Endothelial cell of umbilical vein (primary cell): ENCODE data around the gene LRP1. TPM values are rescaled to one million over a fixed set of nuclear protein-coding genes. Genes with fewer than 3 reads are reported as not detected.

Source experiments
- BruUV-seq: library from RNA; stranded (reverse); fragments of 400-500 nt; replicated peaks from 2 replicates; lab custom pipeline; 2021; lab: Mats Ljungman, UMichigan
- CTCF ChIA-PET: fragments of 300-600, 350-600 bp; sonication (Branson Sonifier 250); formaldehyde crosslinking; loops from one replicate; lab custom pipeline; 2021; ENCODE audit warnings: antibody characterized with exemption, inconsistent platforms; lab: Charles Lee
- POLR2A ChIA-PET: fragments of 300-600, 350-600 bp; sonication (Branson Sonifier 250); formaldehyde crosslinking; loops from one replicate; lab custom pipeline; 2021; ENCODE audit warnings: antibody characterized with exemption, inconsistent platforms; lab: Charles Lee
- DNase-seq: peaks from one replicate; pipeline ENCODE4 v3.0.0-alpha.2; 2011; ENCODE audit warnings: low read depth, low spot score
- FAIRE-seq: peaks from 2 replicates; lab custom pipeline; 2011; peaks lifted over from hg19 to GRCh38; lab: Jason Lieb, UNC
- H2AFZ ChIP-seq: 2 replicates; pipeline ENCODE4 v1.6.0; 2012; ENCODE audit warnings: low read depth, low read length, control low read depth, inconsistent platforms
- H3K27ac ChIP-seq: 2 replicates; pipeline ENCODE4 v1.5.1; 2011; ENCODE audit warnings: low read depth, mild to moderate bottlenecking, control low read depth, low read length, moderate library complexity; ENCODE audit not compliant: insufficient read depth
- H3K27me3 ChIP-seq, 2 experiments: 2 replicates each; pipeline versions ENCODE4 v1.6.0 to v1.6.1; 2011; ENCODE audit warnings: low read length in 2 of 2, mixed read lengths in 1 of 2; ENCODE audit not compliant: control insufficient read depth in 2 of 2, insufficient read depth in 2 of 2
- H3K36me3 ChIP-seq, 2 experiments: 2 replicates in 1 of 2; 3 replicates in 1 of 2; pipeline ENCODE4 v1.5.1; 2011; ENCODE audit warnings: low read length in 2 of 2, mild to moderate bottlenecking in 1 of 2, moderate library complexity in 1 of 2; ENCODE audit not compliant: control insufficient read depth in 2 of 2, insufficient read depth in 2 of 2; ENCODE audit errors: extremely low read depth in 1 of 2
- H3K4me1 ChIP-seq: 3 replicates; pipeline ENCODE4 v1.5.1; 2011; ENCODE audit warnings: mild to moderate bottlenecking, low read length; ENCODE audit not compliant: control insufficient read depth, insufficient read depth; ENCODE audit errors: extremely low read depth
- H3K4me2 ChIP-seq: 2 replicates; pipeline ENCODE4 v1.6.1; 2011; ENCODE audit warnings: low read length, control low read depth, mixed read lengths; ENCODE audit not compliant: insufficient read depth
- H3K4me3 ChIP-seq, 3 experiments: fragments of 200-600 bp in 1 of 3; sonication (generic), shearing (Covaris generic) in 1 of 3; replicated peaks in 1 of 3; 2 replicates each; pipeline ENCODE4 v1.5.1; 2011 to 2016; ENCODE audit warnings: control low read depth in 3 of 3, low read length in 3 of 3, mild to moderate bottlenecking in 2 of 3, inconsistent platforms in 1 of 3, low read depth in 1 of 3, moderate library complexity in 1 of 3; ENCODE audit not compliant: insufficient read depth in 1 of 3
- H3K79me2 ChIP-seq: 2 replicates; pipeline ENCODE4 v1.6.0; 2012; ENCODE audit warnings: low read length, inconsistent platforms; ENCODE audit not compliant: control insufficient read depth, insufficient read depth
- H3K9ac ChIP-seq: replicated peaks from 2 replicates; pipeline ENCODE3; 2011; ENCODE audit warnings: low read length, control low read depth; ENCODE audit not compliant: insufficient read depth; ENCODE audit errors: extremely low read depth
- H3K9me1 ChIP-seq: replicated peaks from 3 replicates; pipeline ENCODE4 v1.6.0; 2011; ENCODE audit warnings: mild to moderate bottlenecking, low read length; ENCODE audit not compliant: control insufficient read depth, insufficient read depth; ENCODE audit errors: extremely low read depth
- H3K9me3 ChIP-seq: replicated peaks from 2 replicates; pipeline ENCODE4 v1.5.1; 2012; ENCODE audit warnings: low read length, inconsistent platforms; ENCODE audit not compliant: control insufficient read depth, insufficient read depth
- H4K20me1 ChIP-seq: replicated peaks from 2 replicates; pipeline ENCODE3; 2011; ENCODE audit warnings: mild to moderate bottlenecking, low read length; ENCODE audit not compliant: control insufficient read depth, insufficient read depth; ENCODE audit errors: extremely low read depth
- EZH2 ChIP-seq: IDR thresholded peaks from 2 replicates; pipeline ENCODE4 v1.6.1; 2012; ENCODE audit warnings: borderline replicate concordance, low read depth, mild to moderate bottlenecking, moderate library complexity, low read length, inconsistent platforms; ENCODE audit not compliant: severe bottlenecking
- FOS ChIP-seq: IDR thresholded peaks from 2 replicates; pipeline ENCODE4 v1.6.1; 2011; ENCODE audit warnings: mild to moderate bottlenecking, low read length, moderate library complexity, borderline replicate concordance; ENCODE audit not compliant: insufficient read depth
- GATA2 ChIP-seq: IDR thresholded peaks from 2 replicates; pipeline ENCODE4 v1.7.0; 2011; ENCODE audit warnings: low read depth, mild to moderate bottlenecking, moderate library complexity, mixed read lengths, low read length; ENCODE audit not compliant: insufficient read length, insufficient read depth
- JUN ChIP-seq: IDR thresholded peaks from 2 replicates; pipeline ENCODE4 v1.6.1; 2011; ENCODE audit warnings: borderline replicate concordance, low read depth; ENCODE audit not compliant: insufficient read length, insufficient read depth
- MYC ChIP-seq: IDR thresholded peaks from one replicate; pipeline ENCODE4 v1.6.1; 2011; ENCODE audit warnings: mild to moderate bottlenecking, low read depth, low read length
- POLR2A ChIP-seq: IDR thresholded peaks from 2 replicates; pipeline ENCODE4 v1.6.1; 2012; ENCODE audit warnings: low read depth, mild to moderate bottlenecking, control low read depth, low read length
- POLR2AphosphoS5 ChIP-seq: IDR thresholded peaks from 2 replicates; pipeline ENCODE4 v1.6.1; 2012; ENCODE audit warnings: low read depth, mild to moderate bottlenecking, control low read depth, low read length, moderate library complexity; ENCODE audit not compliant: insufficient read depth
- dilution Hi-C: fragments of 300-500 bp; cut with MboI; formaldehyde crosslinking; loops from one replicate; pipeline ENCODE4 v1.15.0; 2019; ENCODE audit warnings: low sequenced_read_pairs; ENCODE audit not compliant: extremely low pct_ligation_motif_present
- intact Hi-C: fragments of 100-400 bp; cut with micrococcal nuclease; formaldehyde crosslinking; loops from one replicate; pipeline ENCODE4 v1.10.0; 2022
- polyA plus RNA-seq, 4 experiments: library from polyadenylated mRNA; depleted of rRNA in 3 of 4; stranded (reverse) in 3 of 4; unstranded in 1 of 4; fragments of >200 nt; gene quantifications; 2 replicates each; pipeline versions ENCODE4 v1.2.1 to v1.2.3, GENCODE V29; 2011 to 2012; ENCODE audit warnings: missing spikeins in 1 of 4
- total RNA-seq: library from RNA; stranded (reverse); gene quantifications from 2 replicates; pipeline ENCODE4 v1.2.3, GENCODE V29; 2021
- TF ChIP-seq, protein P1 (sequence below), 2 donors: IDR thresholded peaks; 1 replicate in 1 of 2; 2 replicates in 1 of 2; pipeline ENCODE4 v1.5.1; 2011; ENCODE audit warnings: low read length in 2 of 2, mild to moderate bottlenecking in 2 of 2, moderate library complexity in 2 of 2, control low read depth in 1 of 2, inconsistent platforms in 1 of 2, low read depth in 1 of 2; ENCODE audit not compliant: insufficient read depth in 1 of 2; ENCODE audit errors: extremely low read depth in 1 of 2
- TF ChIP-seq, protein P2 (sequence below): IDR thresholded peaks from 2 replicates; pipeline ENCODE4 v1.6.1; 2011; ENCODE audit not compliant: insufficient read depth, insufficient read length

Gene LRP1
- total and polyA plus RNA-seq, 2 donors (not counting 3 experiments of a cell fraction or from before 2014, with no cell fraction given), result 1.6 to 4.6 TPM

DNA sequence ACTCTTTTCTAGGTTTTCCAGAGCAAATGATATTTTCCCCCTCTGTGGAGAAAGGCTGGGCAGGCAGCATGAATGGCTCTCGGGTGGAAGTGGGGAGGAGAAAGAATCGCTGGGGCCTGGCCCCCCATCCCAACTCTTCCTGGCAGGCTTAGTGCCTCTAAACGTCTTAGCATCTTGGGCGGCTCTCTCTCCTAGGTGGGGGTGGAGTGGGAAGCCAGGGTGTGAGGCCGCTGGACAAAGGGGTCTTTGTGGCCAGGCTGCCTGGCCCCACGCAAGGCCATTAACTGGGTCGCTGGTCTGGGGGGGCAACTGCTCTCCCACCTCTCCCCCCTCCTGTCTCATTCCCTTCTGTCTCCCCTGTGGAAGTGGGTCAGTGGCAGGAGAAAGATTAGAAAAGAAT lies 14.4 kb downstream of the LRP1 start:
- H3K9me3 ChIP-seq, result no peaks in the 10 kb centered on the region
- no peaks in the 10 kb centered on the region for H3K36me3 ChIP-seq
- intact Hi-C loops, result no loop called here
- H3K27me3 ChIP-seq, result peaks cover 4 to 10% of the 10 kb centered on the region in 2 experiments
- no peak for FAIRE-seq
- peaks cover under 1% of the 10 kb centered on the region for H3K4me1 ChIP-seq
- ChIA-PET POLR2A (no interaction called here), CTCF (no interaction called here)
- H3K4me2 ChIP-seq, result no peak overlapping the region
- DNase-seq, result no peak
- TF ChIP-seq MYC (no peak), EZH2 (no peak), JUN (no peak), FOS (no peak), POLR2AphosphoS5 (no peak), GATA2 (no peak), POLR2A (no peak)
- TF ChIP-seq, protein P1, sequence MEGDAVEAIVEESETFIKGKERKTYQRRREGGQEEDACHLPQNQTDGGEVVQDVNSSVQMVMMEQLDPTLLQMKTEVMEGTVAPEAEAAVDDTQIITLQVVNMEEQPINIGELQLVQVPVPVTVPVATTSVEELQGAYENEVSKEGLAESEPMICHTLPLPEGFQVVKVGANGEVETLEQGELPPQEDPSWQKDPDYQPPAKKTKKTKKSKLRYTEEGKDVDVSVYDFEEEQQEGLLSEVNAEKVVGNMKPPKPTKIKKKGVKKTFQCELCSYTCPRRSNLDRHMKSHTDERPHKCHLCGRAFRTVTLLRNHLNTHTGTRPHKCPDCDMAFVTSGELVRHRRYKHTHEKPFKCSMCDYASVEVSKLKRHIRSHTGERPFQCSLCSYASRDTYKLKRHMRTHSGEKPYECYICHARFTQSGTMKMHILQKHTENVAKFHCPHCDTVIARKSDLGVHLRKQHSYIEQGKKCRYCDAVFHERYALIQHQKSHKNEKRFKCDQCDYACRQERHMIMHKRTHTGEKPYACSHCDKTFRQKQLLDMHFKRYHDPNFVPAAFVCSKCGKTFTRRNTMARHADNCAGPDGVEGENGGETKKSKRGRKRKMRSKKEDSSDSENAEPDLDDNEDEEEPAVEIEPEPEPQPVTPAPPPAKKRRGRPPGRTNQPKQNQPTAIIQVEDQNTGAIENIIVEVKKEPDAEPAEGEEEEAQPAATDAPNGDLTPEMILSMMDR (IDR thresholded peaks at IDR 0.05; ENCODE audit: extremely low read depth in 1 of 2, insufficient read depth in 1 of 2, low read depth in 1 of 2, low read length in 2 of 2), result no peak
- TF ChIP-seq, protein P2, sequence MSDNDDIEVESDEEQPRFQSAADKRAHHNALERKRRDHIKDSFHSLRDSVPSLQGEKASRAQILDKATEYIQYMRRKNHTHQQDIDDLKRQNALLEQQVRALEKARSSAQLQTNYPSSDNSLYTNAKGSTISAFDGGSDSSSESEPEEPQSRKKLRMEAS, result no peak
- H3K9me1 ChIP-seq, result no peaks in the 10 kb centered on the region
- H3K27ac ChIP-seq, result no peak overlapping the region
- no peaks in the 10 kb centered on the region for H3K79me2 ChIP-seq
- no peaks in the 10 kb centered on the region for H4K20me1 ChIP-seq
- H3K9ac ChIP-seq, result no peak overlapping the region
- dilution Hi-C loops, result no loop called here
- no TSS peak for BruUV-seq
- no peak overlapping the region for H2AFZ ChIP-seq
- H3K4me3 ChIP-seq, result no peak overlapping the region
